NT2/D1 (cell line): ENCODE data around the gene PDGFD.

Experiments used
- DNase-seq: peaks from one replicate; pipeline ENCODE4 v3.0.0-alpha.2; 2011; ENCODE audit warnings: low read depth, low spot score
- H3K27me3 ChIP-seq: 2 replicates; pipeline ENCODE4 v1.6.0; 2011; ENCODE audit warnings: mild to moderate bottlenecking; ENCODE audit not compliant: insufficient read length, insufficient read depth
- H3K36me3 ChIP-seq: 2 replicates; pipeline ENCODE4 v1.6.1; 2011; ENCODE audit warnings: mild to moderate bottlenecking, low read length, mixed read lengths; ENCODE audit not compliant: insufficient read depth, insufficient read length
- H3K4me1 ChIP-seq: 2 replicates; pipeline ENCODE4 v1.5.1; 2011; ENCODE audit not compliant: insufficient read depth, insufficient read length
- H3K4me3 ChIP-seq: 2 replicates; pipeline ENCODE4 v1.5.1; 2011; ENCODE audit warnings: low read depth; ENCODE audit not compliant: insufficient read length
- H3K9ac ChIP-seq: 2 replicates; pipeline ENCODE4 v1.6.0; 2011; ENCODE audit warnings: low read depth; ENCODE audit not compliant: insufficient read length
- H3K9me3 ChIP-seq: 2 replicates; pipeline ENCODE4 v1.5.1; 2011; ENCODE audit warnings: mild to moderate bottlenecking, low read length; ENCODE audit not compliant: insufficient read depth
- SUZ12 ChIP-seq: IDR thresholded peaks from 2 replicates; pipeline ENCODE4 v1.6.1; 2011; ENCODE audit not compliant: insufficient read length, insufficient read depth; ENCODE audit errors: extremely low read depth
- YY1 ChIP-seq: IDR thresholded peaks from 2 replicates; pipeline ENCODE4 v1.6.1; 2011; ENCODE audit not compliant: insufficient read length, insufficient read depth
- ZNF274 ChIP-seq: IDR thresholded peaks from 2 replicates; pipeline ENCODE4 v1.6.1; 2011; ENCODE audit warnings: mild to moderate bottlenecking, low read depth, low read length

Gene PDGFD

DNA sequence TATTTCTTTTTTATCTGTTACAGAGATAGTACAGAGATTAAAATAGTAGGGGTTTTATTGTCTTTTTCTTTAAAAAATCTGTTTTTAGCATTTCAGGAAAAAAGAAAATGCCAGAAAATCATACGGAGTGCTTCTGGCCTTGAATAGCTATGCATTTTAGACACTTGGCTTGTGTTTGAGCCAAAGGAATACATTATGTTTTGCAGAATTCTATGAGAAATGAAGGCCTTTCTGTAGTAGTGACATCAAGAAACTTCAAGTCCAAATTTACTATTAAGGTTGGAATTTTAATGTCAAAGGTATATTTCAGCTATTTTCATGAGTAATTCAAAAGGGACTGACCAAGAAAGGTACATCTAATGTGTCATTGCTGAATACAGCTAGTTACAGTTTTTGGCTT, 183.8 kb downstream of the PDGFD start:
- H3K4me3 ChIP-seq, result no peak overlapping the region
- H3K27me3 ChIP-seq, result no peaks in the 10 kb centered on the region
- no peaks in the 10 kb centered on the region for H3K9me3 ChIP-seq
- no peak overlapping the region for H3K9ac ChIP-seq
- no peak for DNase-seq
- no peaks in the 10 kb centered on the region for H3K4me1 ChIP-seq
- H3K36me3 ChIP-seq, result no peaks in the 10 kb centered on the region
- TF ChIP-seq SUZ12 (no peak), YY1 (no peak), ZNF274 (no peak)

DNA sequence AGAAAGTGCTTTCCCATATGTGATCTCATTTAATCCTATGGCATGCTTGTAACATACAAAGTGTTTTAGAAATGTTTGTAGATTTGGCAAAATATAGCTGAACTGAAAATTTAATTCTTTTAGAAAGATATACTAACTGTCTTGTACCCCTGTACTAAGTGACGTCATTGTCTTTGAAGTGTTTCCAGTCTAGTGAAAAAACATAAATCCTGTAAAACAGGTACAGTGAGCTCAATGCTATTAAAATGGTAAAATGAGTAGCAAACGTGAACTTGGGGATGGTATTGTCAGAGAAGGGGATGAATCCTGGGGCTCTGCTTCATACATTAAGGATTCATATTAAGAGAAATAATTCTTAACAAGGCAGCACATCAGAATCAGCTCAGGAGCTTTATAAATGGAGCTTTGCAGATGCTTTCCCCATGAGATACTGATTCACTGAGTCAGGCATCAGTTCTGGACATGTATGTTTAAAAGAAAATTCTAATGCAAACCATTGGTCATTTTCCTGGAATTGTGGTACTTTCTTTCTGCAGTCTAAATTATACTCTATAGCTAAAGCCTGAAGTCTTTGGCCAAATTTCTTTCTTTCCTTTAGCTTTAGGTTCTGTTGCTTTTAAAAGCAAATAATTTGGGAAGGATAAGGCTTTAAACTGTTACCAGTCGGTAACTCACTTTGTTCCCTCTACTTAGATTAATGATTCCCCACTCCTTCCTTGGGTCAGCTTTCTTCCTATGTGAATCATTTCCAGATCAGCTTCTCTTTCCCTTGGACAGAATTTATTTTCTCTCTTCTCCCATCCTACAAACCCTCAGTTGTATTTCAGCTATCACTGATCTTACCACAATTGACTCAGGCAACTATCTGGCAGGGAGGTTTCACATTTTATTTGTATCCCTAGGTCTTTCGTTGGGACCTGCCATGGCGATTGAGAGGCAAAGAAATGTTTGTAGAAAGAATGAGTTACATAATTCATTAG, 185.0 kb downstream of the PDGFD start:
- no peaks in the 10 kb centered on the region for H3K9me3 ChIP-seq
- H3K36me3 ChIP-seq, result no peaks in the 10 kb centered on the region

DNA sequence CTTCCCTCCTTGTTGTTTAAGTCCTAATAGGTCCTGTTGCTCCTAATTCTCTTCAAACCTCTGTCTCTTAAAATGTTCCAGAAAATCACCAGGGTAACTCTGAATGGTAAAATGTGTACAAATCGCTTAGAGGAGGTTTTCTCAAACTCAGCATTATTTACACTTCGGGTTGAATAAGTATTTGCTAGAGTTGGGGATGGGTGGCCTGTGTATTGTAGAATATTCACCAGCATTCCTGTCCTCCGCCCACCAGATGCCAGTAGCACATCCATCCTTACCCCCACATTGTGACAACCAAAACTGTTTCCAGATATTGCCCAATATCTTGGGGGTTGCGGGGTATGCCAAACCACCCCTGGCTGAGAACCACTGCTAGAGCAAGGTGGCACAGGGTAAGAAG, 191.9 kb downstream of the PDGFD start:
- no peaks in the 10 kb centered on the region for H3K27me3 ChIP-seq
- no peaks in the 10 kb centered on the region for H3K36me3 ChIP-seq
- no peak overlapping the region for H3K4me3 ChIP-seq
- H3K9me3 ChIP-seq, result no peaks in the 10 kb centered on the region
- H3K9ac ChIP-seq, result no peak overlapping the region
- no peak for DNase-seq
- H3K4me1 ChIP-seq, result no peaks in the 10 kb centered on the region
- no peak for TF ChIP-seq ZNF274
- TF ChIP-seq SUZ12, result no peak
- no peak for TF ChIP-seq YY1

More for the DNA sequence above, 185.0 kb downstream of the PDGFD start:
- Histone ChIP-seq H3K27me3 (no peaks in the 10 kb centered on the region), H3K4me1 (no peaks in the 10 kb centered on the region), H3K4me3 (no peak overlapping the region), H3K9ac (no peak overlapping the region)
- no peak for DNase-seq
- TF ChIP-seq SUZ12, result no peak
- no peak for TF ChIP-seq YY1
- TF ChIP-seq ZNF274, result no peak

DNA sequence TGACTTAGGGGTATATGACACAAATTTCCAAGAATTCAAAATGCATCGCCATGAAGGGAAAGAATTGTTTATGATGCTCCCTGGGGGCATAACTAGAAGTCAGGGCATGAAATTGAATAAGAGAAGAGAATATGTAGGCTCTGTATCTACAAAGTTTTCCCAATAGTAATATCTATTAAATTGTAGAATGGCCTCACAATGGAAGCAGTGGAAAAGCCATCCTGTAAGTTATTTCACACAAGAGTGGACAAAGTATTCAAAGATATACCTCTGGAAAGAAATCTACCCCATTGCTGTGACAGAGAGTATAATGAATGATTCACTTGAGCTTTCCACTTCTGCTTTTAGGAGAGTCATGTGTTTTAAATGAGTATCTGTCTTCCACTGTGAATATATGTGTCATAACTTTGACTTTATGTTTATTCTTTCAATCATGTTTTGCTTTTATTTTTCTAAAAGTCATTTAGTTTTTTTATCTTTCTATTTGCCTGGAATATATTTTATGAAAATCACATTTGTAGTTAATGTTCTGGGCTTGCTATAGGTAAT, 193.2 kb downstream of the PDGFD start:
- TF ChIP-seq SUZ12 (no peak), YY1 (no peak), ZNF274 (no peak)
- H3K27me3 ChIP-seq, result no peaks in the 10 kb centered on the region
- no peaks in the 10 kb centered on the region for H3K36me3 ChIP-seq
- H3K4me3 ChIP-seq, result no peak overlapping the region
- no peaks in the 10 kb centered on the region for H3K4me1 ChIP-seq
- no peak overlapping the region for H3K9ac ChIP-seq
- no peak for DNase-seq
- H3K9me3 ChIP-seq, result no peaks in the 10 kb centered on the region

DNA sequence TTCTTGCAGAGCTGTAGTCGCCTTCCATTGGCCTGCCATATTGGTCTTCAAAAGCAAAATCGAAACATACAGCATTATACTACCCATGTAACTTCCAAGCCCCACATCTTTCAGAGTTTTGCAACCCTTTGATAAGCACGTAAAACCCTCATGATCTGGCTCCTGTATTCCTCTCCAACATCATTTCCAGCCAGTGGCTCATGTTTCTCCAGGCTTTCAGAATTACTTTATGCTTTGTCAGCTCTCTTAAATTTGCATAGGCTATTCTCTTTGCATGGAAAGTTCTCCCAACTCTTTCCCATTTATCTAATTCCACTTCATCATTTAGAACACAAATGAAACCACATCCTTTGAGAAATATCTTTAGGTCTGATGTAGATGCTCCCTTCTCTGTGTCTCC, 195.3 kb downstream of the PDGFD start:
- Histone ChIP-seq H3K4me3 (no peak overlapping the region), H3K9ac (no peak overlapping the region), H3K9me3 (no peaks in the 10 kb centered on the region), H3K27me3 (no peaks in the 10 kb centered on the region), H3K36me3 (no peaks in the 10 kb centered on the region), H3K4me1 (no peaks in the 10 kb centered on the region)
- no peak for DNase-seq
- TF ChIP-seq SUZ12, result no peak
- TF ChIP-seq YY1, result no peak
- TF ChIP-seq ZNF274, result no peak

DNA sequence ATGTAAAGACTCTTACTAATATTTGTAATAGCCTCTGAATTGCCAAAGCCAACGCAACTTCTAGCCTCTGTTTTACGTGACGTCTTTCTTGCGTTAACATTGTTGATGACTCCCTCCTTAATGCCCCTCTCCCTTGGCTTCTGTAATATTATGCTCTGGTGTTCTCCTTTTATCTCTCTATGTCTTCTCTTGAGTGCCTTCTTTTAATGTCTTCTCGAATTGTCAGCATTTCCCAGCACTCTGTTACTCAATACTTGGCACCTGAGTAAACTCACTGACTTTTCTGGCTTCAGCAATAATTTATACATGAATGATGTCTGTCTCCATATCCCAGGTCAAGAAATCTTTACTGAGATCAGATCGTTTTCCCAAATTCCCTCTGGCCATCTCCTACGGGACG, 196.0 kb downstream of the PDGFD start:
- Histone ChIP-seq H3K27me3 (no peaks in the 10 kb centered on the region), H3K9me3 (no peaks in the 10 kb centered on the region), H3K9ac (no peak overlapping the region), H3K4me1 (no peaks in the 10 kb centered on the region), H3K4me3 (no peak overlapping the region), H3K36me3 (no peaks in the 10 kb centered on the region)
- TF ChIP-seq ZNF274, result no peak
- no peak for TF ChIP-seq YY1
- no peak for TF ChIP-seq SUZ12
- no peak for DNase-seq

DNA sequence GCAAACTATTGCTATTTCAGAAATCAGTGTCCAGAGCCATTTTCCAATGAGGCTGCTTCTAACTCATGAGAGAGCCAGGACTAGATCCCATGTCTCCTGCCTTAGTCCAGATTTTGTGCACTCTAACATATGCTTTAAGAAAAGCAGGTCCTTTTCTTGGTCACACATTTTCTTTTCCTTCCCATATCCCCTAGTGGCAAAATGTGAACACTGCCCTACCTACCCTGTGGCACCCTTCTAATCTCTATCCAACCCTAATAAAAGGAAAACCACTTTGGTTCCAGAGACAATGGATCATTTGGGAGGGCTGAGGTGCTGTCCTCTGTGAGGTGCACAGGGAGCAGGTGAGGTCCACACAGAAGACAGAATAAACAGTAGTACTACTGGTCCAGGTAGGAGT, 199.6 kb downstream of the PDGFD start:
- H3K27me3 ChIP-seq, result no peaks in the 10 kb centered on the region
- H3K4me1 ChIP-seq, result no peaks in the 10 kb centered on the region
- no peaks in the 10 kb centered on the region for H3K36me3 ChIP-seq
- H3K9me3 ChIP-seq, result no peaks in the 10 kb centered on the region
- H3K4me3 ChIP-seq, result no peak overlapping the region
- no peak for DNase-seq
- no peak for TF ChIP-seq YY1
- no peak for TF ChIP-seq ZNF274
- no peak for TF ChIP-seq SUZ12
- no peak overlapping the region for H3K9ac ChIP-seq
